Adrenal gland (tissue), 12 donors: ENCODE data around the gene MAEA. TPM values are rescaled to one million over a fixed set of nuclear protein-coding genes. Genes with fewer than 3 reads are reported as not detected.

Experiments
- DNase-seq, 7 donors: peaks; one replicate each; pipeline ENCODE4 v3.0.0-alpha.2; 2019 to 2020
- H3K27ac ChIP-seq, 5 donors: fragments of 200-600 bp; sonication (generic) in 4 of 5; 1 replicate in 3 of 5; 2 replicates in 2 of 5; pipeline versions ENCODE4 v1.5.1 to v1.8.0; 2016 to 2020; ENCODE audit warnings: mild to moderate bottlenecking in 1 of 5
- H3K27me3 ChIP-seq: fragments of 200-600 bp; 2 replicates; pipeline ENCODE4 v1.8.0; 2021
- H3K36me3 ChIP-seq, 2 donors: fragments of 200-600 bp; replicated peaks in 1 of 2; 1 replicate in 1 of 2; 2 replicates in 1 of 2; pipeline versions ENCODE4 v1.5.1 to v1.8.0; 2018 to 2022
- H3K4me1 ChIP-seq, 2 donors: fragments of 200-600 bp; replicated peaks in 1 of 2; 1 replicate in 1 of 2; 2 replicates in 1 of 2; pipeline versions ENCODE4 v1.5.1 to v1.8.0; 2018 to 2021
- H3K4me3 ChIP-seq, 4 donors: fragments of 200-600 bp; sonication (generic) in 3 of 4; one replicate each; pipeline ENCODE4 v1.5.1; 2016 to 2018
- H3K9me3 ChIP-seq, 3 donors: fragments of 200-600 bp; sonication (generic) in 1 of 3; replicated peaks in 1 of 3; 1 replicate in 2 of 3; 2 replicates in 1 of 3; pipeline versions ENCODE4 v1.5.1 to v1.8.0; 2016 to 2021
- POLR2A ChIP-seq, 2 donors: fragments of 450-650 bp; IDR thresholded peaks; one replicate each; pipeline ENCODE4 v1.6.1; 2017; ENCODE audit warnings: antibody characterized with exemption in 2 of 2, mild to moderate bottlenecking in 2 of 2, moderate library complexity in 1 of 2
- WGBS, 4 donors: extraction: QIAGEN DNeasy Blood & Tissue Kit in 2 of 4; methylation state at CpG; one replicate each; pipeline versions ENCODE4 v1.1.5 to v1.1.7; 2013 to 2017; 5-methylcytosine and 5-hydroxymethylcytosine counted together
- intact Hi-C, 2 donors: fragments of 100-400 bp; cut with DNase I; formaldehyde crosslinking; loops; one replicate each; pipeline versions ENCODE4 v1.14.1 to v1.15.0; 2022 to 2023
- polyA plus RNA-seq, 3 donors: library from polyadenylated mRNA; stranded (reverse); fragments of 200-250 nt in 2 of 3; fragments of 350-450 nt in 1 of 3; fragmentation: Illumina TruSeq in 1 of 3; extraction: RNeasy Lipid Tissue Mini Kit (QIAGEN cat#74804) in 1 of 3; gene quantifications; one replicate each; pipeline ENCODE4 v1.2.3, GENCODE V29; 2013 to 2014
- total RNA-seq, 9 donors: library from RNA; depleted of rRNA in 4 of 9; stranded (reverse); fragments of >200 nt in 4 of 9; fragments of 120-200 nt in 1 of 9; fragmentation: NEBNext Ultra II Directional in 1 of 9; extraction: Animal tissue kit (Norgen Biotek cat#: 25700) in 1 of 9; gene quantifications; one replicate each; pipeline versions ENCODE4 v1.1.0 to v1.2.4, GENCODE V29; 2013 to 2023
- TF ChIP-seq, protein P1 (sequence below), 6 experiments: fragments of 450-650 bp in 4 of 6; fragments of 200-600 bp in 2 of 6; sonication (generic) in 1 of 6; IDR thresholded peaks; 1 replicate in 5 of 6; 2 replicates in 1 of 6; pipeline versions ENCODE4 v1.5.1 to v1.8.0; 2016 to 2021; ENCODE audit warnings: antibody characterized with exemption in 6 of 6, mild to moderate bottlenecking in 2 of 6, moderate library complexity in 1 of 6
- donor health status: healthy with polysubstance abuse.
- donor health status: Bipolar disorder and iron deficiency.
- donor health status: DM: yes; HTN: yes; CAD: no.
- donor health status: DM: no; HTN: no; CAD: no.
- donor health status: DM: no; HTN: no; CAD: no.
- donor health status: DM: yes; HTN: yes; CAD: no.

MAEA gene
- total and polyA plus RNA-seq, 12 donors: 35.6 to 103 (median 75.1) TPM

DNA sequence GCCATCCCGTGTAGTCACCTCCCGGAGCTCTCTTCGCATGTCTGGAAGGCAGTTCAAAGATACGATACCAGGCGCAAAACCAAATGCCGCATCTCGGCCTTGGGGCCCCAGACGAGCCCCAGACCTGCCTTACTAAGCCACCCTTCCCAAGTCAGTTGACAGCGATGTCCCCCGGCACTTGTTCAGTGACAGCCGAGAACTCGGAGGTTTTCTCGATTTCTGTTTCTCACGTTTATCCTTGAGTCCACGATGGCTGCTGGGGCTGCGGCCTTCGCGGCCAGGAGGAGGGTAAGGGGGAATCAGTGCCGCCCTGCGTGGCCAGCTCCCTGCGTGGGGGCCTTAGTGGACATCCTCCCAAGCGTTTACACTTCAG lies 7.3 kb downstream of the MAEA start:
- H3K4me1 ChIP-seq: peaks cover 15 to 59% of the 10 kb centered on the region in 2 donors
- 52 to 84% (median 55%) methylated on average over 20 to 22 of the region's 22 CpGs for WGBS, 4 donors
- peak in 3 of 7 donors; percentile 36 to 53 (median 36) for DNase-seq
- no peak overlapping the region for H3K4me3 ChIP-seq
- H3K27ac ChIP-seq: peak overlapping the region in 2 of 5 donors; percentile 17 to 44
- TF ChIP-seq, protein P1, sequence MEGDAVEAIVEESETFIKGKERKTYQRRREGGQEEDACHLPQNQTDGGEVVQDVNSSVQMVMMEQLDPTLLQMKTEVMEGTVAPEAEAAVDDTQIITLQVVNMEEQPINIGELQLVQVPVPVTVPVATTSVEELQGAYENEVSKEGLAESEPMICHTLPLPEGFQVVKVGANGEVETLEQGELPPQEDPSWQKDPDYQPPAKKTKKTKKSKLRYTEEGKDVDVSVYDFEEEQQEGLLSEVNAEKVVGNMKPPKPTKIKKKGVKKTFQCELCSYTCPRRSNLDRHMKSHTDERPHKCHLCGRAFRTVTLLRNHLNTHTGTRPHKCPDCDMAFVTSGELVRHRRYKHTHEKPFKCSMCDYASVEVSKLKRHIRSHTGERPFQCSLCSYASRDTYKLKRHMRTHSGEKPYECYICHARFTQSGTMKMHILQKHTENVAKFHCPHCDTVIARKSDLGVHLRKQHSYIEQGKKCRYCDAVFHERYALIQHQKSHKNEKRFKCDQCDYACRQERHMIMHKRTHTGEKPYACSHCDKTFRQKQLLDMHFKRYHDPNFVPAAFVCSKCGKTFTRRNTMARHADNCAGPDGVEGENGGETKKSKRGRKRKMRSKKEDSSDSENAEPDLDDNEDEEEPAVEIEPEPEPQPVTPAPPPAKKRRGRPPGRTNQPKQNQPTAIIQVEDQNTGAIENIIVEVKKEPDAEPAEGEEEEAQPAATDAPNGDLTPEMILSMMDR (IDR thresholded peaks at IDR 0.05): no peak
- no peak for TF ChIP-seq POLR2A (IDR thresholded peaks at IDR 0.05)
- no peaks in the 10 kb centered on the region for H3K9me3 ChIP-seq
- intact Hi-C loops: loop anchor here in 1 of 2 donors (10.0 kb wide), 1 partner anchor 48 kb away; the partner anchor contains the start of gene UVSSA
- H3K36me3 ChIP-seq: peaks cover 0 to 21% of the 10 kb centered on the region in 2 donors
- H3K27me3 ChIP-seq: no peaks in the 10 kb centered on the region

DNA sequence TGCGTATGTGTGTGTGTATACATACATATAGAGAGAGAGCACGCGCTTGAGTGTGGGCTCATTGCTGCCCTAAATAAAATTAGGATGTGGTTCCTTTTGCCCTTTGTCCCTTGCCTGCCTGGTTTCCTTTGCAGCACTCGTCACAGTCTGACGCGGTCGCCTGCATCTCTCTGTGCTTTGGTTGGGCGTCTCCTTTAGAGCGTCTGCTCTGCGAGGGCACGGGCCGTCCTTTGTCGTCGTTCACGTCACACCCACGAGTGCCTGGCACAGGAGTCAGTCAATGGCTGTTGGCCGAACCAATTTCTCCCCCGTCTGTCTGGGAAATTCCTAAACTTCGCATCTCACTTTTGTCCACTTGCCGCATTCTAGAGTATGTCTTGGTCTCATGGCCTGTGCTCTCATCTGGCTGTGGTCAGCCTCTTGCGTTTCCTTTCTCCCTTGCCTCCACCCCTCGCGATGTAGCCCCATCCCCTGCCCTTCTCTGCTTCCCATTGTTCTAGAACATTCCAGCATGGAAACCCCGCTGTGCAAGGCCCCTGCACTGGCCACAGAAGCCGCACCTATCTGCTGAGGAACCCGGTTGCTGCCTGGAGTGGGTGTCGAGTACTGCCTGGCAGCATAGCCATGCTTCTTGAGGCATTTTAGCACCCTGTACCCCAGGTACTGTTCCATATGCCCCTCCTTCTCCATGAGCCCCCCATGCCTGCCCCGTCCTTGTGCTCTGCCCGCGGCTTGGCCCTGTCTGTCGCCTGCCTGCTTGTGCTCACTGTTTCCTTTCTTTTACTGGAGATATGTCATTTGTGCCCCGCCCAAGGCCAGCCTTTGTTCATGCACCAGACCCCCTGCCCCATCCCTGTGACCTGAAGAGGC lies 8.0 kb downstream of the MAEA start:
- H3K27me3 ChIP-seq: no peaks in the 10 kb centered on the region
- peak in 2 of 7 donors; percentile 3 to 49 for DNase-seq
- no peaks in the 10 kb centered on the region for H3K9me3 ChIP-seq
- no peak overlapping the region for H3K4me3 ChIP-seq
- H3K36me3 ChIP-seq: peaks cover 0 to 21% of the 10 kb centered on the region in 2 donors
- TF ChIP-seq, protein P1 (IDR thresholded peaks at IDR 0.05): no peak
- TF ChIP-seq POLR2A (IDR thresholded peaks at IDR 0.05): no peak
- WGBS, 4 donors: 90 to 92% (median 91%) methylated on average over 32 of the region's 32 CpGs
- intact Hi-C loops: loop anchor here in 1 of 2 donors (10.0 kb wide), 1 partner anchor 47 kb away; the partner anchor contains the start of gene UVSSA
- peak overlapping the region in 2 of 5 donors; percentile 17 to 44 for H3K27ac ChIP-seq
- peaks cover 12 to 53% of the 10 kb centered on the region in 2 donors for H3K4me1 ChIP-seq

DNA sequence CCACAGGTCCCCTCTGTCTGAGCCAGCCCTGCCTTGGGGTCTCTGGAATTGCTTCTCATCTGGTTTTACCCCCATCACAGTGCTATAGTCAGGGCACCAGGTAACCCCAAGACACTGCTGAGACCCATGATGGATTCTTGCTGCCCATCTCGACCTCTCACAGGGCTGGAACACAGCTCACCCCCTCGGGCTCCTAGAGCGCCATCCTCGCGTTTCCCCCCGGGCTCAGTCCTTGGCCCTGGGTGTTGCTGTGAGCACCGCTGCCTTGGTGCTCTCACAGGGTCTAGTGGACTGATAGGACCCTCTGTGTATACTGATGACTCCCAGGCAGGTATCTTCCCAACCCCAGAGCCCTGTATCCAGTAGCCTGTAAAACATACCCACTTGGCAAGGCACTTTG lies 8.8 kb downstream of the MAEA start:
- no peak overlapping the region for H3K27ac ChIP-seq
- H3K4me1 ChIP-seq: peaks cover 12 to 50% of the 10 kb centered on the region in 2 donors
- H3K4me3 ChIP-seq: no peak overlapping the region

More for the DNA sequence above, 8.8 kb downstream of the MAEA start:
- H3K9me3 ChIP-seq: no peaks in the 10 kb centered on the region
- peak in 1 of 7 donors; percentile 11 for DNase-seq
- intact Hi-C loops: loop anchor here in 1 of 2 donors (10.0 kb wide), 1 partner anchor 46 kb away; the partner anchor contains the start of gene UVSSA
- peaks cover 0 to 21% of the 10 kb centered on the region in 2 donors for H3K36me3 ChIP-seq
- TF ChIP-seq POLR2A (IDR thresholded peaks at IDR 0.05): no peak
- TF ChIP-seq, protein P1 (IDR thresholded peaks at IDR 0.05): no peak
- WGBS, 4 donors: 92 to 97% (median 94%) methylated on average over 6 to 7 of the region's 7 CpGs
- H3K27me3 ChIP-seq: no peaks in the 10 kb centered on the region
